ENCODE results near the gene GIGYF1.
A peak's percentile ranks its signal among the peaks of the same experiment; 100 is the strongest.

The GIGYF1 gene

GRCh38 chr7:100683659-100684533 is 10.2 kb downstream of the GIGYF1 start:
- DNase-seq = no peak

GRCh38 chr7:100682991-100683658 is 10.9 kb downstream of the GIGYF1 start:
- DNase-seq = no peak

GRCh38 chr7:100682228-100682741 is 11.8 kb downstream of the GIGYF1 start:
- no peak for DNase-seq

- no peak for DNase-seq
These were observed 12.4 kb downstream of the GIGYF1 start for GRCh38 chr7:100681491-100682227.

GRCh38 chr7:100680576-100681271 is 13.3 kb downstream of the GIGYF1 start:
- DNase-seq = no peak

GRCh38 chr7:100679927-100680575 is 14.0 kb downstream of the GIGYF1 start:
- DNase-seq = peak; percentile 67

- no peak for DNase-seq
These were observed 14.7 kb downstream of the GIGYF1 start for GRCh38 chr7:100679129-100679926.

GRCh38 chr7:100678291-100678984 is 15.6 kb downstream of the GIGYF1 start:
- DNase-seq = peak; percentile 19

GRCh38 chr7:100677308-100678267 is 16.5 kb downstream of the GIGYF1 start:
- no peak for DNase-seq

GRCh38 chr7:100676501-100677306 is 17.3 kb downstream of the GIGYF1 start:
- no peak for DNase-seq

GRCh38 chr7:100675581-100676350 is 18.3 kb downstream of the GIGYF1 start:
- DNase-seq = peak; percentile 62

GRCh38 chr7:100675105-100675451 is 19.0 kb downstream of the GIGYF1 start:
- DNase-seq = no peak

GRCh38 chr7:100674411-100675104 is 19.5 kb downstream of the GIGYF1 start:
- no peak for DNase-seq

- DNase-seq = no peak
These were observed 20.1 kb downstream of the GIGYF1 start for GRCh38 chr7:100673942-100674410.

GRCh38 chr7:100673302-100673941 is 20.6 kb downstream of the GIGYF1 start, which contains the start of gene GNB2:
Gene GNB2 (plus strand): TSS chr7:100673740. CDS start chr7:100676266, 2,526 bp downstream.
- peak; percentile 97 for DNase-seq

Measured in MV-4-11 (cell line).